GDM1 (cell line): ENCODE data around the gene METTL5.

ENCODE experiments used
- DNase-seq: peaks from one replicate; lab custom pipeline; 2025; lab: John Stamatoyannopoulos, UW

Gene METTL5

GRCh38 chr2:169781249-169782013, 43.3 kb downstream of the METTL5 start:
- no peak for DNase-seq

GRCh38 chr2:169778446-169778845, 46.3 kb downstream of the METTL5 start:
- DNase-seq, result no peak

GRCh38 chr2:169776252-169776761, 48.4 kb downstream of the METTL5 start:
- DNase-seq, result no peak

GRCh38 chr2:169775765-169776164, 48.9 kb downstream of the METTL5 start:
- DNase-seq, result no peak

- DNase-seq, result no peak
These were observed 49.4 kb downstream of the METTL5 start for GRCh38 chr2:169775354-169775753.

- no peak for DNase-seq
These were observed 52.1 kb downstream of the METTL5 start for GRCh38 chr2:169772651-169773050.

GRCh38 chr2:169771612-169772011, 53.1 kb downstream of the METTL5 start:
- no peak for DNase-seq

GRCh38 chr2:169771021-169771420, 53.7 kb downstream of the METTL5 start:
- no peak for DNase-seq

GRCh38 chr2:169768262-169768995, 56.3 kb downstream of the METTL5 start:
- no peak for DNase-seq

- no peak for DNase-seq
These were observed 57.3 kb downstream of the METTL5 start for GRCh38 chr2:169767243-169767888.

GRCh38 chr2:169765523-169765922, 59.2 kb downstream of the METTL5 start:
- DNase-seq, result no peak

GRCh38 chr2:169761970-169762292, 62.8 kb downstream of the METTL5 start:
- no peak for DNase-seq
